ENCODE data around the gene KIF9.
"Not testable (repeated sequence)": the region's sequence is repeated elsewhere in the genome, so short reads cannot be mapped to it uniquely, and the experiment has no call there.

Gene KIF9

DNA sequence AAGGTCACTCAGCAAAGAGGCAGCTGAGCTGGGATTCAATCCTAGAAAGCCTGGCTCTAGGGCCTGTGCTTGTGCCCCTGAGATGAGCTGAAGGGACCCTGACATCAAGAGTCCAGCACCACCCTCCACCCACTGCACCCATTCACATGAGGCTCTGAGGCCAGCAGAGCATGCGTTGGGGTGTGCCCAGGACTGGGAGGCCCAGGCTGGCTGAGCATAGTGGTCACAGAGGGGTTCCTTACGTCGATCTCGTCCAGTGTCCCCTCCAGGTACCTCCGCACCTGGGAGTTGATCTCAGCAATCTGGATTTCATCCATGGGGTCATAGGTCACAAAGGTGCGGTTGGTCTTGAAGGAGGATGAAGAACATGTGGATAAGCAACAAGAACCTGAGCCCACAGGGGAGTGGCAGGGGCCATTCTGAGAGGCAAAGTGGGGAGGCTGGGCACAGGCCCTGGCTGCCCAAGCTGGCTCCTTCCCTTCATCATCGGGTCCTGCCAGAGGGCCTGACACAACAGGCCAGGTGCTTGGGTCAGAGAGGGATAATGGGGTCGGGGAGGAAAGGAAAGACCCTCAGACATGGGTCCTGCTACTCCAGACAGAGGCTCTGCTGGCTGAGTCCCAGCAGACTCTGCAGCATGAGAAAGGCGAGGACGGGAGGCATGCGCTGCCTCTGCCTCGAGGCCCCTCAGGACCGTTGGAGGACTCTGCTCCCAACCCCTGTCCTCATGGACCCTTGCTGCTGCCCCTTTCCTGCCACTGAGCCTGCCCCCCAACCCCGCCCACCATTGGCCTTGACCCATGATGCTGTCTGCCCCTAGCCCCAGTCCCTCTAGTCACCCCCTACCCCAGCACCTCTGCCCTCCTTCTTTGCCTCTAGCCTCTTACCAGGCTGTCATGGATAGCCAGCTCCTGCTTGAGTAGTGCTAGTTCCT is 35.2 kb downstream of the KIF9 start:
- no peak for DNase-seq

GRCh38 chr3:47245271-47245670 is 37.3 kb downstream of the KIF9 start:
- DNase-seq, result no peak

DNA sequence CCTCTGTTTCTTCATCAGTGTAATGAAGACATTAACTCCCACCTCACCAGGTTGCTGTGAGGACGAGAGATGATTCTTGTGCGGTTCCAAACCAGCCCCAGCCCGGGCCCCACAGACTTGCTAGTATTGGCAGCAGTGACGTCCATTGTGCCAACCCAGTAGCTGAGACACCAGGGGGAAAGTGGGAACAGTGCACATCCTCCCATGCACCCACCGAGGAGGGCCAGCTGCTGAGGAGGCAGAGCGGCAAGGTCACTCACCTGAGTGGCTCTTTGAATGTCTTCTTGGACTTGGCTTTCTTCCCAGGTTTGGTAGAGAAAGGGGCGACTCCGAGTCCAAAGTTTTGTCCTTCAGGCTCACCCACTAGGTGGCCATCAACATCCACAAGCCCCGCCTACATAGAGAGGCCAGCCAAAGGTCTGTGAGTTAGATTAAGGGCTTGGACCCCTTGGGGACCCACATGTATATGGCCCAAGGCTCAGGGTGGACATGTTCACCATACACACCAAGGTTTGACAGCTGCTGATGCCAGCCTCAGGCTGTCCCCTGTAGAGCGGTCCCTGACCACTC is 38.0 kb downstream of the KIF9 start:
- no peak for DNase-seq

- DNase-seq, result no peak
Measured at GRCh38 chr3:47243419-47244147, 39.0 kb downstream of the KIF9 start.

DNA sequence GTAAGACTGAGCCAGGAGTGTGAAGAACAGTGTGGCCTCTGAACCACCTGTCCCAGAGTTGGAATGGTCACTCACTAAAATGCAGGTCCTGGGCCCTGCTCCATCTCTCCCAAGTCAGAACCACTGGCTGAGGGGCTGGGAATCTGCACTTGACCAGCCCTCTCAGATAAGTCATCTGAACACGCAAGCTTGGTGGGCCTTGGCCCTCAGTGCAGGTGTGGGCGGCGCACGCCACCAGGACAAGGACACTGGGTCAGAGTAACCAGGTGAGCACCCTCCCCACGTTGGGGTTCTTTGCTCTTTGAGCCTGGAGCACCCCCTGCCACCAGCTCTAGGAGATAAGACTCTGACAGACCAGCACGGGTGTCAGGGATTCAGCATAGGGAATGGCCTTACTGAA is 42.7 kb downstream of the KIF9 start:
- DNase-seq, result no peak

DNA sequence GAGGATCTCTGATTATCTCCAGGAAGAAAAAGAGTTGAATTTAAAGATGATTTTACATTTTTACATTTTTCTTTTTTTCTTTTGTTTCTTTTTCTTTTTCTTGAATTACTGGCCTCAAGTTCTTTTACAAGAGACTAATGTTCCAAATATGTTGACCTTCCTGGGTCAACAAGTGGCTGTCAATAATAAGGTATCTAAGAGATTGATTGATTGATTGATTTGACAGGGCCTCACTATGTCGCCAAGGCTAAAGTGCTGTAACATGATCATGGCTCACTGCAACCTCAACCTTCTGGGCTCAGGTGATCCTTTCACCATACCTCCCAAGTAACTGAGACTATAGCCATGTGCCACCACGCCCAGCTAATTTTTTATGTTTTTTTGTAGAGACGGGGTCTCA is 44.6 kb downstream of the KIF9 start:
- DNase-seq, result no peak

DNA sequence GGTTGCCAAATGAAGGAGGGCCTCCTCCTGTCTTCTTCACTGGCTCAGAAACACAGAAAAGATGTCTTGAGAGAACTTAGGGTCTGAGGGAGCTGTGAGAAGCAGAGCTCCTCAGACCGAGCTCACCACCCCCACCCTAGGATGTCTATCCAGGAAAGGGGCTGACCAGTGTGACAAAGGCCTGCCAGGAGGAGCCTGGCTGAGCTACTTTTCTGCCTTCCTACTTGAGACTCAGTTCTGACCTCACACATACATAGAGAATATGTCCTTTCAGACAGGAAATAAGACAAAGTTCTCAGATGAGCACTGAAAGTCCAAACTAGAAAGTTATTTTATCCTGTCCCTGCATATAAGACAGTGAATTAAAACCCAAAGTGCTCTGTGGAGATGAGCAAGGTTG is 54.5 kb downstream of the KIF9 start:
- no peak for DNase-seq

- DNase-seq, result no peak
Measured at GRCh38 chr3:47227678-47228077, 54.9 kb downstream of the KIF9 start.

GRCh38 chr3:47225310-47225906 is 57.2 kb downstream of the KIF9 start:
- no peak for DNase-seq

DNA sequence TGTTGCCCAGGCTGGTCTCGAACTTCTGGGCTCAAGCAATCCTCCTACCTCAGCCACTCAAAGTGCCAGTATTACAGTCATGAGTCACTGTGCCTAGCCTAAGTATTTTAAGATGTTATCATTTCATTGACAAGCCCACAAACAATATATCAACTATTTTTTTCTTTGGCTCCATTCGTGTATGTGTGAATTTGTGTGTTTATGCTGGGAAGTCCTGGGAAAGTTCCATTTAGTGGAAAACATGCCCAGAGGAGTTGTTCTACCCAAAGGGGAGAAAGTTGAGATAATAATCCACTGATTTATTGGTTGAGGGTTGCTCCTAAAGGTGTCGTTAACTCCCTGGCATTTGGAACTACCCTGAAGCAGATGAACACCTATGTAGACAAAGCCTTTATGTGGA is 58.8 kb downstream of the KIF9 start:
- no peak for DNase-seq

GRCh38 chr3:47221798-47222197 is 60.8 kb downstream of the KIF9 start:
- DNase-seq, result no peak

- no peak for DNase-seq
Measured at GRCh38 chr3:47210863-47211405, 71.7 kb downstream of the KIF9 start.

DNA sequence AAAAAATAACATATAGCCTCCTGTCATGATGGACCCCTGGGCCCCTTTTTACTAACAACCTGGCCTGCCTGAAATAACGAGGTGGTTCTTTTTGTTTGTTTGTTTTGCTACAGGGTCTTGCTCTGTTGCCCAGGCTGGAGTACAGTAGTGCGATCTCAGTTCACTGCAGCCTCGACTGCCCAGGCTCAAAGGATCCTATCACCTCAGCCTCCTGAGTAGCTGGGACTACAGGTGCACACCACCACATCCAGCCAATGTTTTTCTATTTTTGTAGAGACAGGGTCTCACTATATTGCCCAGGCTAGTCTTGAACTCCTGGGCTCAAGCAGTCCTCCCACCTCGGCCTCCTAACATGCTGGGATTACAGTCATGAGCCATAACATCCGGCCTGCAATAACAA is 76.6 kb downstream of the KIF9 start:
- not testable (repeated sequence) for DNase-seq

DNA sequence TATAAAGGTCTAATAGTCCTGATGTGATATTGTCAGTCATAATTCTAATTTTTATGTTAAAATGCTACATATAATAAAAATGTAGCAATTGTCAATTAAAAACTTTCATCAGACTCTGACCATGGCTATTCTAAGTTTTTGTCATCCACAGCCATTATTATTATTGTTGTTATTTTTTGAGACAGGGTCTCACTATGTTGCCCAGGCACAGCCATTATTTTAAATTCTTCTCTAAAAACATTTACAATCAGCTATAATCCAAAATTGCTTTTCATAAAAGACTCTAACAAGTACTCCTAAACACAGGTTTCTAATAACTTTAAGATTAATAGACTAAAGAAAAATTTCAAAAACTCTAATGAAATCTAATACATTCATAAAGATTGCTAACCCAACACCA is 77.7 kb downstream of the KIF9 start:
- DNase-seq, result no peak

- DNase-seq, result no peak
Measured at GRCh38 chr3:47202542-47202941, 80.1 kb downstream of the KIF9 start.

DNA sequence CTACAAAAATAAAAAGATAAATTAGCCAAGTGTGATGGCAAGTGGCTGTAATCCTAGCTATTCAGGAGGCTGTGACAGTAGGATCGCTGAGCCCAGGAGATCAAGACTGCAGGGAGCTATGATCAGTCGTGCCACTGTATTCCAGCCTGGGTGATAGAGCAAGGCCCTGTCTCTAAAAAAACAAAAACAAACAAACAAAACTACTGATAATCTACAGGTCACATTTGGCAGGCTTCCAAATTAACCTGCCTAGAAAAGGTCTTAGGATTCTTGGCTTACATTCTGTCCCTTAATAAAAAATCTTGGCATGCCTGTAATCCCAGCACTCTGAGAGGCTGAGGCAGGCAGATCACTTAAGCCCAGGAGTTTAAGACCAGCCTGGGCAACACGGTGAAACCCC is 85.3 kb downstream of the KIF9 start:
- no peak for DNase-seq

DNA sequence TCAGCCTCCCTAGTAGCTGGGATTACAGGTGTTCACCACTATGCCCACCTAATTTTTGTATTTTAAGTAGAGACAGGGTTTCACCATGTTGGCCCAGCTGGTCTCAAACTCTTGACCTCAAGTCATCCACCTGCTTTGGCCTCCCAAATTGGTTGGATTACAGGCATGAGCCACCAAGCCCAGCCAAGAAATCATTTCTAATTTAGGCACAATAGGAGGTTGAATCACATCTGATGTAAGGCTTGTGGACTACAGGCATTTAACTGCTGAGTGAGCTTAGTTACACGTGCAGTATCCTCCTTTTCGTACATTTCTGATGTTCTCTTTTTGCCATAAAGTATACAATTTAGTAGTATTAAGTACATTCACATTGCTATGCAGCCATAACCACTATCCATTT is 87.6 kb downstream of the KIF9 start:
- no peak for DNase-seq

- DNase-seq, result no peak
Measured at GRCh38 chr3:47193871-47194859, 88.4 kb downstream of the KIF9 start.

GRCh38 chr3:47186285-47186684 is 96.3 kb downstream of the KIF9 start:
- DNase-seq, result no peak

GRCh38 chr3:47181685-47182084 is 100.9 kb downstream of the KIF9 start:
- DNase-seq, result not testable (repeated sequence)

GRCh38 chr3:47180011-47180410 is 102.6 kb downstream of the KIF9 start:
- not testable (repeated sequence) for DNase-seq
